K562 (cell line): ENCODE results near the gene ADGRB3. TPM values are rescaled to one million over a fixed set of nuclear protein-coding genes. Genes with fewer than 3 reads are reported as not detected.
A peak's percentile ranks its signal among the peaks of the same experiment; 100 is the strongest.

Experiments used
- BDP1 ChIP-seq: IDR thresholded peaks from 3 replicates; pipeline ENCODE4 v1.6.1; 2011; ENCODE audit not compliant: insufficient read length, insufficient read depth
- CBFA2T3 ChIP-seq: fragments of 450-650 bp; IDR thresholded peaks from 2 replicates; pipeline ENCODE4 v1.6.1; 2017
- ESRRB ChIP-seq: fragments of 250-450 bp; sonication (Bioruptor Pico); IDR thresholded peaks from 2 replicates; pipeline ENCODE4 v1.5.0; 2020; ENCODE audit warnings: mild to moderate bottlenecking, moderate library complexity, borderline replicate concordance
- GABPB2 ChIP-seq: fragments of 250-450 bp; sonication (Bioruptor Pico); conservative IDR thresholded peaks from 2 replicates; pipeline ENCODE4 v1.5.1; 2021; ENCODE audit warnings: mild to moderate bottlenecking
- HNRNPUL1 ChIP-seq: fragments of 200-400 bp; formaldehyde crosslinking; IDR thresholded peaks from 2 replicates; pipeline ENCODE4 v1.6.1; 2017; ENCODE audit warnings: low read length
- KAT2B ChIP-seq: IDR thresholded peaks from one replicate; pipeline ENCODE4 v1.6.1; 2012; ENCODE audit warnings: low read depth, mild to moderate bottlenecking, control low read depth, inconsistent platforms, low read length, moderate library complexity
- KAT7 ChIP-seq: sonication (generic); formaldehyde crosslinking; IDR thresholded peaks from 2 replicates; pipeline ENCODE4 v1.8.0; 2022; ENCODE audit warnings: missing genetic modification reagents, mild to moderate bottlenecking, borderline replicate concordance
- KLF1 ChIP-seq: fragments of 450-650 bp; IDR thresholded peaks from 2 replicates; pipeline ENCODE4 v1.6.1; 2016; ENCODE audit warnings: missing genetic modification characterization, missing compliant biosample characterization
- MAFG ChIP-seq: fragments of 450-650 bp; conservative IDR thresholded peaks from 2 replicates; pipeline ENCODE4 v1.6.1; 2016; ENCODE audit warnings: missing genetic modification characterization, missing compliant biosample characterization
- MCM2 ChIP-seq: fragments of 450-650 bp; IDR thresholded peaks from 2 replicates; pipeline ENCODE4 v1.6.1; 2017; ENCODE audit warnings: low read depth, mild to moderate bottlenecking
- NEUROD1 ChIP-seq: fragments of 150-350 bp; IDR thresholded peaks from 2 replicates; pipeline ENCODE4 v1.6.1; 2014; ENCODE audit warnings: borderline replicate concordance, low read length, low read depth; ENCODE audit not compliant: partially characterized antibody
- NFYB ChIP-seq: IDR thresholded peaks from 2 replicates; pipeline ENCODE4 v1.6.1; 2011; ENCODE audit warnings: mild to moderate bottlenecking, moderate library complexity; ENCODE audit not compliant: insufficient read length; ENCODE audit errors: extremely low read depth
- POLR3G ChIP-seq: IDR thresholded peaks from 2 replicates; pipeline ENCODE4 v1.6.1; 2011; ENCODE audit not compliant: insufficient read length, insufficient replicate concordance; ENCODE audit errors: extremely low read depth
- TCF7L2 ChIP-seq: fragments of 150-350 bp; IDR thresholded peaks from 2 replicates; pipeline ENCODE4 v1.6.1; 2016; ENCODE audit warnings: low read depth, mild to moderate bottlenecking, low read length, moderate library complexity
- ZNF140 ChIP-seq: fragments of 250-450 bp; sonication (Bioruptor Pico); IDR thresholded peaks from 2 replicates; pipeline ENCODE4 v1.8.0; 2021; ENCODE audit warnings: moderate library complexity, mild to moderate bottlenecking, inconsistent platforms
- ZNF184 ChIP-seq: sonication (generic); formaldehyde crosslinking; IDR thresholded peaks from 2 replicates; pipeline ENCODE4 v1.5.0; 2020; ENCODE audit warnings: missing genetic modification reagents
- ZNF316 ChIP-seq: fragments of 450-650 bp; IDR thresholded peaks from 2 replicates; pipeline ENCODE4 v1.6.1; 2016
- ZNF347 ChIP-seq: fragments of 450-650 bp; formaldehyde crosslinking; IDR thresholded peaks from 2 replicates; pipeline ENCODE4 v1.4.0; 2020; ENCODE audit warnings: low read depth, mild to moderate bottlenecking, moderate library complexity
- polyA plus RNA-seq, 8 experiments: library from polyadenylated mRNA; depleted of rRNA in 4 of 8; stranded (reverse) in 5 of 8; unstranded in 3 of 8; fragments of >200 nt; fragmentation: Nextera tagmentation in 2 of 8; fragmentation: Illumina TruSeq in 1 of 8; extraction: Ambion mirVana in 2 of 8; extraction: Trizol in 1 of 8; gene quantifications; 2 replicates each; pipeline versions ENCODE4 v1.2.1 to v1.2.3, GENCODE V29; 2011 to 2014; ENCODE audit warnings: inconsistent platforms in 1 of 8, missing spikeins in 1 of 8
- total RNA-seq, 7 experiments: library from RNA; depleted of rRNA in 6 of 7; stranded (reverse); fragments of >200 nt in 6 of 7; fragmentation: Illumina TruSeq in 2 of 7; extraction: Trizol in 2 of 7; gene quantifications; 2 replicates each; pipeline versions ENCODE4 v1.2.1 to v1.2.3, GENCODE V29; 2011 to 2021; ENCODE audit warnings: low replicate concordance in 1 of 7
- TF ChIP-seq, protein P1 (sequence below): sonication (generic); formaldehyde crosslinking; IDR thresholded peaks from 2 replicates; pipeline ENCODE4 v1.8.1; 2023; ENCODE audit warnings: mild to moderate bottlenecking, missing genetic modification reagents
- TF ChIP-seq, protein P2 (sequence below): fragments of 150-350 bp; IDR thresholded peaks from 2 replicates; pipeline ENCODE4 v1.6.1; 2014; ENCODE audit warnings: low read depth, mild to moderate bottlenecking, low read length, borderline replicate concordance
- TF ChIP-seq, protein P3 (sequence below): sonication (generic); formaldehyde crosslinking; IDR thresholded peaks from 2 replicates; pipeline ENCODE4 v1.9.0; 2022; ENCODE audit warnings: mild to moderate bottlenecking, missing genetic modification reagents
- TF ChIP-seq, protein P4 (sequence below), 2 experiments: fragments of 450-650 bp in 1 of 2; sonication (generic) in 1 of 2; formaldehyde crosslinking in 1 of 2; IDR thresholded peaks in 1 of 2; conservative IDR thresholded peaks in 1 of 2; 2 replicates each; pipeline versions ENCODE4 v1.6.1 to v1.8.1; 2016 to 2023; ENCODE audit warnings: mild to moderate bottlenecking in 2 of 2, moderate library complexity in 2 of 2, inconsistent platforms in 1 of 2, missing genetic modification reagents in 1 of 2
- TF ChIP-seq, protein P5 (sequence below): conservative IDR thresholded peaks from 2 replicates; pipeline ENCODE4 v1.6.1; 2011; ENCODE audit warnings: low read depth, mild to moderate bottlenecking, low read length; ENCODE audit not compliant: control insufficient read depth

Gene ADGRB3
- total and polyA plus RNA-seq, 9 of the 15 experiments (the other 6 are each of a cell fraction or from before 2014, with no cell fraction given), result 0.90 to 7.8 (median 2.4) TPM

DNA sequence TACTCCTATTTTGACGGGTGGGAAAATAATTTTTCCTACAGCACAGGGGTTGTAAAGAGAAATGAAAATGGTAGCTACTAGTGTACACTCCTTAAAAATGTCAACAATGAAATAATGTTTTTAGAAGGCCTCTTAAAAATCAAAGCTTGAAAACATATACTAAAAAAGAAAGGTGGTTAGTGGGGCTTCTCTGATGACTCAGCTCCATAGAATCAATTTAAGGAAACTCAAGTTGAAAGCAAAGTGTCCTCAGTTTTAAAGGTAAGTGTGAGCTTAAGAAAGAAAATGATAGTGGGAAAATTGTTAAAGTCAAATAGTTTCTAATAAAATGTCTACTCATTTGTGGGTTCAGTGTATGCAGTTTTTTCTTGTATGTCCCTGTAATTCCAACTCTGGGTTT is 58.2 kb downstream of the ADGRB3 start (continued):
- TF ChIP-seq GABPB2 (CRISPR knock-in tag) (no peak), MAFG (tag) (peak; percentile 29; the same call in 1 of the 2 replicates), NEUROD1 (no peak), NFYB (no peak), HNRNPUL1 (no peak), KLF1 (no peak), ZNF184 (no peak), KAT2B (no peak), TCF7L2 (no peak), MCM2 (no peak), ESRRB (CRISPR knock-in tag) (no peak), ZNF140 (CRISPR knock-in tag) (no peak), KAT7 (CRISPR knock-in tag) (no peak), POLR3G (no peak), ZNF316 (peak; percentile 71), ZNF347 (no peak), BDP1 (no peak), CBFA2T3 (no peak)
- TF ChIP-seq, protein P1, sequence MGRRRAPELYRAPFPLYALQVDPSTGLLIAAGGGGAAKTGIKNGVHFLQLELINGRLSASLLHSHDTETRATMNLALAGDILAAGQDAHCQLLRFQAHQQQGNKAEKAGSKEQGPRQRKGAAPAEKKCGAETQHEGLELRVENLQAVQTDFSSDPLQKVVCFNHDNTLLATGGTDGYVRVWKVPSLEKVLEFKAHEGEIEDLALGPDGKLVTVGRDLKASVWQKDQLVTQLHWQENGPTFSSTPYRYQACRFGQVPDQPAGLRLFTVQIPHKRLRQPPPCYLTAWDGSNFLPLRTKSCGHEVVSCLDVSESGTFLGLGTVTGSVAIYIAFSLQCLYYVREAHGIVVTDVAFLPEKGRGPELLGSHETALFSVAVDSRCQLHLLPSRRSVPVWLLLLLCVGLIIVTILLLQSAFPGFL (CRISPR knock-in tag), result no peak
- TF ChIP-seq, protein P2, sequence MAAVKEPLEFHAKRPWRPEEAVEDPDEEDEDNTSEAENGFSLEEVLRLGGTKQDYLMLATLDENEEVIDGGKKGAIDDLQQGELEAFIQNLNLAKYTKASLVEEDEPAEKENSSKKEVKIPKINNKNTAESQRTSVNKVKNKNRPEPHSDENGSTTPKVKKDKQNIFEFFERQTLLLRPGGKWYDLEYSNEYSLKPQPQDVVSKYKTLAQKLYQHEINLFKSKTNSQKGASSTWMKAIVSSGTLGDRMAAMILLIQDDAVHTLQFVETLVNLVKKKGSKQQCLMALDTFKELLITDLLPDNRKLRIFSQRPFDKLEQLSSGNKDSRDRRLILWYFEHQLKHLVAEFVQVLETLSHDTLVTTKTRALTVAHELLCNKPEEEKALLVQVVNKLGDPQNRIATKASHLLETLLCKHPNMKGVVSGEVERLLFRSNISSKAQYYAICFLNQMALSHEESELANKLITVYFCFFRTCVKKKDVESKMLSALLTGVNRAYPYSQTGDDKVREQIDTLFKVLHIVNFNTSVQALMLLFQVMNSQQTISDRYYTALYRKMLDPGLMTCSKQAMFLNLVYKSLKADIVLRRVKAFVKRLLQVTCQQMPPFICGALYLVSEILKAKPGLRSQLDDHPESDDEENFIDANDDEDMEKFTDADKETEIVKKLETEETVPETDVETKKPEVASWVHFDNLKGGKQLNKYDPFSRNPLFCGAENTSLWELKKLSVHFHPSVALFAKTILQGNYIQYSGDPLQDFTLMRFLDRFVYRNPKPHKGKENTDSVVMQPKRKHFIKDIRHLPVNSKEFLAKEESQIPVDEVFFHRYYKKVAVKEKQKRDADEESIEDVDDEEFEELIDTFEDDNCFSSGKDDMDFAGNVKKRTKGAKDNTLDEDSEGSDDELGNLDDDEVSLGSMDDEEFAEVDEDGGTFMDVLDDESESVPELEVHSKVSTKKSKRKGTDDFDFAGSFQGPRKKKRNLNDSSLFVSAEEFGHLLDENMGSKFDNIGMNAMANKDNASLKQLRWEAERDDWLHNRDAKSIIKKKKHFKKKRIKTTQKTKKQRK, result no peak
- TF ChIP-seq, protein P3, sequence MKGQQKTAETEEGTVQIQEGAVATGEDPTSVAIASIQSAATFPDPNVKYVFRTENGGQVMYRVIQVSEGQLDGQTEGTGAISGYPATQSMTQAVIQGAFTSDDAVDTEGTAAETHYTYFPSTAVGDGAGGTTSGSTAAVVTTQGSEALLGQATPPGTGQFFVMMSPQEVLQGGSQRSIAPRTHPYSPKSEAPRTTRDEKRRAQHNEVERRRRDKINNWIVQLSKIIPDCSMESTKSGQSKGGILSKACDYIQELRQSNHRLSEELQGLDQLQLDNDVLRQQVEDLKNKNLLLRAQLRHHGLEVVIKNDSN (CRISPR knock-in tag), result no peak
- TF ChIP-seq, protein P4, sequence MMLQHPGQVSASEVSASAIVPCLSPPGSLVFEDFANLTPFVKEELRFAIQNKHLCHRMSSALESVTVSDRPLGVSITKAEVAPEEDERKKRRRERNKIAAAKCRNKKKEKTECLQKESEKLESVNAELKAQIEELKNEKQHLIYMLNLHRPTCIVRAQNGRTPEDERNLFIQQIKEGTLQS (IDR thresholded peaks at IDR 0.05), result peak; percentile 48; the same call in 1 of the 2 replicates
- TF ChIP-seq, protein P4 (CRISPR knock-in tag; conservative IDR thresholded peaks at IDR 0.05), result no peak
- TF ChIP-seq, protein P5, sequence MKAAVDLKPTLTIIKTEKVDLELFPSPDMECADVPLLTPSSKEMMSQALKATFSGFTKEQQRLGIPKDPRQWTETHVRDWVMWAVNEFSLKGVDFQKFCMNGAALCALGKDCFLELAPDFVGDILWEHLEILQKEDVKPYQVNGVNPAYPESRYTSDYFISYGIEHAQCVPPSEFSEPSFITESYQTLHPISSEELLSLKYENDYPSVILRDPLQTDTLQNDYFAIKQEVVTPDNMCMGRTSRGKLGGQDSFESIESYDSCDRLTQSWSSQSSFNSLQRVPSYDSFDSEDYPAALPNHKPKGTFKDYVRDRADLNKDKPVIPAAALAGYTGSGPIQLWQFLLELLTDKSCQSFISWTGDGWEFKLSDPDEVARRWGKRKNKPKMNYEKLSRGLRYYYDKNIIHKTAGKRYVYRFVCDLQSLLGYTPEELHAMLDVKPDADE, result no peak
